HG02763 (cell line): ENCODE results near the gene NEK5.
A peak's percentile ranks its signal among the peaks of the same experiment; 100 is the strongest.
"Not testable (repeated sequence)": the region's sequence is repeated elsewhere in the genome, so short reads cannot be mapped to it uniquely, and the experiment has no call there.

Experiments
- ATAC-seq: cut with Tn5 transposase; IDR thresholded peaks from one replicate; pipeline ENCODE4 v1.9.1; 2021; ENCODE audit warnings: mild to moderate bottlenecking, moderate library complexity; ENCODE audit not compliant: unreplicated experiment

Gene NEK5

GRCh38 chr13:52137489-52137888 is 8.6 kb upstream of the NEK5 start:
- ATAC-seq: no peak

- ATAC-seq: no peak
Observed at GRCh38 chr13:52136763-52137162, 7.9 kb upstream of the NEK5 start.

GRCh38 chr13:52130641-52131040 is 1.8 kb upstream of the NEK5 start:
- ATAC-seq: no peak

GRCh38 chr13:52127783-52128702 is 830 bp downstream of the NEK5 start:
- peak; percentile 35 for ATAC-seq

GRCh38 chr13:52127378-52127777 is 1.5 kb downstream of the NEK5 start:
- ATAC-seq: no peak

GRCh38 chr13:52125547-52125946 is 3.3 kb downstream of the NEK5 start:
- no peak for ATAC-seq

- no peak for ATAC-seq
Observed at GRCh38 chr13:52118595-52118994, 10.3 kb downstream of the NEK5 start.

- no peak for ATAC-seq
Observed at GRCh38 chr13:52118095-52118494, 10.8 kb downstream of the NEK5 start.

GRCh38 chr13:52112591-52112990 is 16.3 kb downstream of the NEK5 start:
- no peak for ATAC-seq

GRCh38 chr13:52109116-52109670 is 19.7 kb downstream of the NEK5 start:
- ATAC-seq: no peak

GRCh38 chr13:52105841-52106240 is 23.0 kb downstream of the NEK5 start:
- ATAC-seq: no peak

- ATAC-seq: no peak
Observed at GRCh38 chr13:52104624-52105023, 24.2 kb downstream of the NEK5 start.

GRCh38 chr13:52103386-52103785 is 25.5 kb downstream of the NEK5 start:
- no peak for ATAC-seq

GRCh38 chr13:52102423-52102822 is 26.4 kb downstream of the NEK5 start:
- not testable (repeated sequence) for ATAC-seq

GRCh38 chr13:52097197-52097596 is 31.7 kb downstream of the NEK5 start:
- no peak for ATAC-seq

- ATAC-seq: no peak
Observed at GRCh38 chr13:52096748-52097147, 32.1 kb downstream of the NEK5 start.

- ATAC-seq: no peak
Observed at GRCh38 chr13:52096062-52096461, 32.8 kb downstream of the NEK5 start.

GRCh38 chr13:52092087-52092486 is 36.8 kb downstream of the NEK5 start:
- no peak for ATAC-seq

GRCh38 chr13:52091473-52091872 is 37.4 kb downstream of the NEK5 start:
- no peak for ATAC-seq

GRCh38 chr13:52085421-52085820 is 43.5 kb downstream of the NEK5 start:
- no peak for ATAC-seq

GRCh38 chr13:52084981-52085380 is 43.9 kb downstream of the NEK5 start:
- ATAC-seq: not testable (repeated sequence)

GRCh38 chr13:52082601-52083000 is 46.3 kb downstream of the NEK5 start:
- ATAC-seq: no peak
